Prostate gland (tissue), 2 donors: ENCODE data around the gene DCK. TPM values are rescaled to one million over a fixed set of nuclear protein-coding genes. Genes with fewer than 3 reads are reported as not detected.

ENCODE experiments used
- DNase-seq: peaks from one replicate; pipeline ENCODE4 v3.0.0-alpha.2; 2019; ENCODE audit warnings: low spot score
- H3K27ac ChIP-seq, 2 donors: fragments of 200-600 bp; sonication (generic); 2 replicates each; pipeline ENCODE4 v1.5.1; 2017 to 2019
- H3K27me3 ChIP-seq: fragments of 200-600 bp; sonication (generic); replicated peaks from 2 replicates; pipeline ENCODE4 v1.5.1; 2019; ENCODE audit not compliant: insufficient read depth
- H3K36me3 ChIP-seq, 2 donors: fragments of 200-600 bp; sonication (generic); 1 replicate in 1 of 2; 2 replicates in 1 of 2; pipeline versions ENCODE4 v1.5.1 to v1.8.1; 2017 to 2019
- H3K4me1 ChIP-seq: fragments of 200-600 bp; sonication (generic); replicated peaks from 2 replicates; pipeline ENCODE4 v1.5.1; 2019
- H3K4me3 ChIP-seq, 2 donors: fragments of 200-600 bp; sonication (generic); 2 replicates each; pipeline ENCODE4 v1.5.1; 2017 to 2019
- H3K9me3 ChIP-seq: fragments of 200-600 bp; sonication (generic); 2 replicates; pipeline ENCODE4 v1.5.1; 2017
- POLR2A ChIP-seq: fragments of 450-650 bp; IDR thresholded peaks from one replicate; pipeline ENCODE4 v1.6.1; 2016; ENCODE audit warnings: antibody characterized with exemption, mild to moderate bottlenecking
- POLR2AphosphoS5 ChIP-seq: sonication (generic); formaldehyde crosslinking; IDR thresholded peaks from one replicate; pipeline ENCODE4 v1.6.1; 2017; ENCODE audit warnings: antibody characterized with exemption
- WGBS: methylation state at CpG from one replicate; pipeline ENCODE4 v1.1.5; 2018; 5-methylcytosine and 5-hydroxymethylcytosine counted together
- intact Hi-C: fragments of 100-400 bp; cut with DNase I; formaldehyde crosslinking; loops from one replicate; pipeline ENCODE4 v1.14.2; 2022
- total RNA-seq, 2 donors: library from RNA; depleted of rRNA; stranded (reverse); fragments of >200 nt; gene quantifications; one replicate each; pipeline ENCODE4 v1.1.0, GENCODE V29; 2016
- TF ChIP-seq, protein P1 (sequence below), 4 experiments: fragments of 200-600 bp in 2 of 4; fragments of 450-650 bp in 2 of 4; sonication (generic) in 2 of 4; IDR thresholded peaks; 1 replicate in 3 of 4; 2 replicates in 1 of 4; pipeline ENCODE4 v1.5.1; 2016 to 2019; ENCODE audit warnings: antibody characterized with exemption in 4 of 4, mild to moderate bottlenecking in 2 of 4, moderate library complexity in 2 of 4

DCK gene
- total RNA-seq, 2 donors from 2014 or later = 14.0 to 17.0 TPM

- intact Hi-C loops = no loop called here
- Histone ChIP-seq H3K36me3 (no peaks in the 10 kb centered on the region), H3K4me3 (no peak overlapping the region), H3K27me3 (no peaks in the 10 kb centered on the region), H3K27ac (no peak overlapping the region), H3K4me1 (no peaks in the 10 kb centered on the region), H3K9me3 (no peaks in the 10 kb centered on the region)
- WGBS = 86% methylated on average over 3 of the region's 3 CpGs
- TF ChIP-seq POLR2AphosphoS5 (no peak), POLR2A (no peak)
- TF ChIP-seq, protein P1, sequence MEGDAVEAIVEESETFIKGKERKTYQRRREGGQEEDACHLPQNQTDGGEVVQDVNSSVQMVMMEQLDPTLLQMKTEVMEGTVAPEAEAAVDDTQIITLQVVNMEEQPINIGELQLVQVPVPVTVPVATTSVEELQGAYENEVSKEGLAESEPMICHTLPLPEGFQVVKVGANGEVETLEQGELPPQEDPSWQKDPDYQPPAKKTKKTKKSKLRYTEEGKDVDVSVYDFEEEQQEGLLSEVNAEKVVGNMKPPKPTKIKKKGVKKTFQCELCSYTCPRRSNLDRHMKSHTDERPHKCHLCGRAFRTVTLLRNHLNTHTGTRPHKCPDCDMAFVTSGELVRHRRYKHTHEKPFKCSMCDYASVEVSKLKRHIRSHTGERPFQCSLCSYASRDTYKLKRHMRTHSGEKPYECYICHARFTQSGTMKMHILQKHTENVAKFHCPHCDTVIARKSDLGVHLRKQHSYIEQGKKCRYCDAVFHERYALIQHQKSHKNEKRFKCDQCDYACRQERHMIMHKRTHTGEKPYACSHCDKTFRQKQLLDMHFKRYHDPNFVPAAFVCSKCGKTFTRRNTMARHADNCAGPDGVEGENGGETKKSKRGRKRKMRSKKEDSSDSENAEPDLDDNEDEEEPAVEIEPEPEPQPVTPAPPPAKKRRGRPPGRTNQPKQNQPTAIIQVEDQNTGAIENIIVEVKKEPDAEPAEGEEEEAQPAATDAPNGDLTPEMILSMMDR (IDR thresholded peaks at IDR 0.05) = no peak
- no peak for DNase-seq
Observed at GRCh38 chr4:70976252-70976651, 17.2 kb upstream of the DCK start.

GRCh38 chr4:70979445-70980008 is 13.9 kb upstream of the DCK start:
- H3K4me3 ChIP-seq = no peak overlapping the region
- no peak overlapping the region for H3K27ac ChIP-seq
- intact Hi-C loops = no loop called here
- no peaks in the 10 kb centered on the region for H3K36me3 ChIP-seq
- TF ChIP-seq, protein P1 (IDR thresholded peaks at IDR 0.05) = no peak
- TF ChIP-seq POLR2A = no peak
- no peak for TF ChIP-seq POLR2AphosphoS5
- H3K9me3 ChIP-seq = no peaks in the 10 kb centered on the region
- no peaks in the 10 kb centered on the region for H3K4me1 ChIP-seq
- 83% methylated on average over 1 of the region's 1 CpG for WGBS
- DNase-seq = no peak
- H3K27me3 ChIP-seq = no peaks in the 10 kb centered on the region

DNA sequence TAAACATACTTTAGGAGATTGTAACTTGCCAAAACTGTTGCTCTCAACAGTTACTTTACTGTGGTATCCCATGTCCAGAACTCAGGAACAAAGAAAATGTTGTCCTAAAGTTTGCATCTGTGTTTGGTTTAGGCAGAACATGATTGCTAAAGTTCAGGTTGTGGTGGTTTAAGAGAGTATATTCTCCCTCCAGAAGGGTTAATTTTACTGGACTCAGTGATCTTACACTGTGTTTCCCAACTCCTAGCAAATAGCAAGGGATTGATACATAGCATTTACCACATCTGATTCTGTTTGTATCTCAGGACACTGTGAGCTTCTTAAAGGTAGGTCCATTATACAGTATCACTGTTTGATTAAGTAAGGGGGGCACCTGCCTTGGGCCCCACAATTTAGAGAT is 13.3 kb upstream of the DCK start:
- intact Hi-C loops = no loop called here
- H3K4me3 ChIP-seq = no peak overlapping the region
- H3K36me3 ChIP-seq = no peaks in the 10 kb centered on the region
- no peak overlapping the region for H3K27ac ChIP-seq
- DNase-seq = no peak
- no peaks in the 10 kb centered on the region for H3K9me3 ChIP-seq
- TF ChIP-seq POLR2AphosphoS5 (no peak), POLR2A (no peak)
- TF ChIP-seq, protein P1 (IDR thresholded peaks at IDR 0.05) = no peak
- no peaks in the 10 kb centered on the region for H3K4me1 ChIP-seq
- no peaks in the 10 kb centered on the region for H3K27me3 ChIP-seq

GRCh38 chr4:70984106-70984505 is 9.3 kb upstream of the DCK start:
- H3K9me3 ChIP-seq = no peaks in the 10 kb centered on the region
- intact Hi-C loops = no loop called here
- TF ChIP-seq, protein P1 (IDR thresholded peaks at IDR 0.05) = no peak
- no peak for TF ChIP-seq POLR2A
- TF ChIP-seq POLR2AphosphoS5 = no peak
- H3K36me3 ChIP-seq = no peaks in the 10 kb centered on the region
- DNase-seq = no peak
- no peaks in the 10 kb centered on the region for H3K27me3 ChIP-seq
- no peak overlapping the region for H3K27ac ChIP-seq
- no peak overlapping the region for H3K4me3 ChIP-seq
- H3K4me1 ChIP-seq = no peaks in the 10 kb centered on the region

GRCh38 chr4:70984589-70984988 is 8.9 kb upstream of the DCK start:
- no peak for TF ChIP-seq POLR2AphosphoS5
- no peak for TF ChIP-seq POLR2A
- TF ChIP-seq, protein P1 (IDR thresholded peaks at IDR 0.05) = no peak
- Histone ChIP-seq H3K4me1 (no peaks in the 10 kb centered on the region), H3K27me3 (no peaks in the 10 kb centered on the region), H3K36me3 (no peaks in the 10 kb centered on the region), H3K4me3 (no peak overlapping the region), H3K27ac (no peak overlapping the region), H3K9me3 (no peaks in the 10 kb centered on the region)
- no peak for DNase-seq
- intact Hi-C loops = no loop called here
- 95% methylated on average over 1 of the region's 1 CpG for WGBS
